ENCODE measurements around the gene POU2F2.
A peak's percentile ranks its signal among the peaks of the same experiment; 100 is the strongest.
"Not testable (repeated sequence)": the region's sequence is repeated elsewhere in the genome, so short reads cannot be mapped to it uniquely, and the experiment has no call there.

The POU2F2 gene

DNA sequence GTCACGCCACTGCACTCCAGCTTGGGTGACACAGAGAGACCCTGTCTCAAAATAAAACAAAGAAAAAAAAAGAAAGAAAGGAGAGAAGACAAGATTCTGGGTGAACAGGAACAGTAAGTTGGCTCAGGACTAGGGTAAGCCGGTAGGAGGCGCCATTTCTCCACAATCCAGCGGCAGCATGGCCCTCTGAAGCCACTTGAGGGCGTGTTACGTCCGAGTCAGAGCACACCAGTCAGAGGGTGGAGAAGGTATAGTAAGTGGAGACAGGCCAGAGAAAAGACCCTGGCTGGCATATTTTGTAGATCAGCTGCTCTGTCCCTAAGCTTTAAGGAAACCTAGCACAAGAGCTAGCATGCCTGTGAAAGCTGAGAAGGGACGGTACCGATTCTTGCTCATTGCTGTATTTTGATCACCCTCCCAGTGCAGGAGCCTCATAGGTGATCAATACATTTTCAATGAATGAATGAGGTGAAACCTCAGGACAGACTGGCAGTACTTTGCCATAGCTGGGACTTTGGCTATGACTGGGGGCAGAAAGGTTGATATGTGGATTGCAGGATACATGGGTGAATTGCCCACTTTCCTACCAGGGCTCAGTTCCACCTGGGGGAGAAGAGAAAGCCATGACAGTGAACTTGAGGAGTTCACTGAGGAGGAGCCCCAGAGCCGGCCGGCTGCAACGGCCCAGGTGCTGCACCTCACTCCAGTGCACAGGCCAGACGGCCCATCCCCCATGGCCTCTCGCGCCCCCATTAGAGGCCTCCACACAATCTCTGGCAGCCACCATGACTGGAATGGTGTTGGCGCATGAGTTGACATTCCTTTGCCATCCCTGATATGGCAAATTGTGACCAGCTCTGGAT is 23.5 kb downstream of the POU2F2 start:
- no peak overlapping the region for H3K4me3 Mint-ChIP-seq
- H3K27me3 Mint-ChIP-seq: no peaks in the 10 kb centered on the region
- H3K4me1 Mint-ChIP-seq (ENCODE audit: low read depth): peaks cover 69% of the 10 kb centered on the region
- no peaks in the 10 kb centered on the region for H3K9me3 Mint-ChIP-seq
- H3K36me3 Mint-ChIP-seq (ENCODE audit: low read depth): peaks cover 80% of the 10 kb centered on the region
- H3K27ac Mint-ChIP-seq: peak overlapping the region; percentile 52

GRCh38 chr19:42105368-42105767 is 26.9 kb downstream of the POU2F2 start:
- Mint-ChIP-seq H3K9me3 (no peaks in the 10 kb centered on the region), H3K27ac (peak overlapping the region; percentile 71), H3K36me3 (ENCODE audit: low read depth) (peaks cover 69% of the 10 kb centered on the region), H3K4me3 (peak overlapping the region; percentile 25), H3K27me3 (no peaks in the 10 kb centered on the region), H3K4me1 (ENCODE audit: low read depth) (peaks cover 38% of the 10 kb centered on the region)

GRCh38 chr19:42102877-42103276 is 29.4 kb downstream of the POU2F2 start:
- H3K4me1 Mint-ChIP-seq (ENCODE audit: low read depth): peaks cover 25% of the 10 kb centered on the region
- peak overlapping the region; percentile 29 for H3K27ac Mint-ChIP-seq
- no peaks in the 10 kb centered on the region for H3K9me3 Mint-ChIP-seq
- peaks cover 64% of the 10 kb centered on the region for H3K36me3 Mint-ChIP-seq (ENCODE audit: low read depth)
- no peak overlapping the region for H3K4me3 Mint-ChIP-seq
- H3K27me3 Mint-ChIP-seq: no peaks in the 10 kb centered on the region

DNA sequence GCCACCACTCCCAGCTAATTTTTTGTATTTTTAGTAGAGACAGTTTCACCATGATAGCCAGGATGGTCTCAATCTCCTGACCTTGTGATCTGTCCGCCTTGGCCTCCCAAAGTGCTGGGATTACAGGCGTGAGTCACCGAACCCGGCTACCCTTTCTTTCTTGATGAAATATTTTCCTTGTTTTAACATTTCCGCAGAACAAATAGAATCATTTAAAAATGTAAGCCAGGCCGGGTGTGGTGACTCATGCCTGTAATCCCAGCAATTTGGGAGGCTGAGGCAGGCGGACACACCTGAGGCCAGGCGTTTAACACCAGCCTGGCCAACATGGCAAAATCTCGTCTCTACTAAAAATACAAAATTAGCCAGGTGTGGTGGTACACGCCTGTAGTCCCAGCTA is 32.0 kb downstream of the POU2F2 start:
- not testable (repeated sequence) for H3K9me3 Mint-ChIP-seq; H3K27me3 Mint-ChIP-seq; H3K4me1 Mint-ChIP-seq (ENCODE audit: low read depth); H3K27ac Mint-ChIP-seq; H3K4me3 Mint-ChIP-seq
- peaks cover 58% of the 10 kb centered on the region for H3K36me3 Mint-ChIP-seq (ENCODE audit: low read depth)

DNA sequence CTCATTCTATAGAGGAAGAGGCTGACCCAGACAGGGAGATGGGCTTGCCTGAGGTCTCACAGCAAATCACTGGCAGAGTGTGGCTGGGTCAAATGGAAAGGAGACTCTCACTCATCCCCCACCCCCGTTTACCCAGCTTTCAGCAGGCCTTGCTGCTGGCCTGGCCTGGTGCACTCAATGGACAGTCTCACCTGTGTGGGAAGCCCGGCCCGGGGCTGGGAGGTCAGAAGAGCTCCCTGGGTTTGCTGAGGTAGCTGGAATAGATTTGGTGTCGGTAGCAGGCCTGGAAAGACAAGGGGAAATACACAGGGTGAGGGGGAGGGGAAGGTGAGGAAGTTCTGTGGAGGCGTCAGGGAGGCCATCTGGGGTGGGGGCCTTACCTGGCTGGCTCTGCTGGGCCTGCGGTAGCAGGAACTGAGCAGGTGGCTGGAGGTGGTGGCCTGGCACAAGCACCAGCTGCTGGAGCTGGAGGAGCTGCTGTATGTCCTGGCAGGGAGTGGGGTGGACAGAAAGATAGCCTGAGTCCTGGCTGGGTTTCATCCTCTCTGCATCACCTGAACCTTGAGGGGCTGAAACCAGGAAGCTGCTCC is 32.8 kb downstream of the POU2F2 start:
- Mint-ChIP-seq H3K36me3 (ENCODE audit: low read depth) (peaks cover 58% of the 10 kb centered on the region), H3K27ac (no peak overlapping the region), H3K9me3 (no peaks in the 10 kb centered on the region), H3K4me3 (no peak overlapping the region), H3K27me3 (no peaks in the 10 kb centered on the region), H3K4me1 (ENCODE audit: low read depth) (peaks cover 3% of the 10 kb centered on the region)

- no peak overlapping the region for H3K4me3 Mint-ChIP-seq
- no peak overlapping the region for H3K27ac Mint-ChIP-seq
- H3K9me3 Mint-ChIP-seq: no peaks in the 10 kb centered on the region
- peaks cover 3% of the 10 kb centered on the region for H3K4me1 Mint-ChIP-seq (ENCODE audit: low read depth)
- H3K36me3 Mint-ChIP-seq (ENCODE audit: low read depth): peaks cover 59% of the 10 kb centered on the region
- no peaks in the 10 kb centered on the region for H3K27me3 Mint-ChIP-seq
These were observed 33.5 kb downstream of the POU2F2 start for GRCh38 chr19:42098781-42099180.

DNA sequence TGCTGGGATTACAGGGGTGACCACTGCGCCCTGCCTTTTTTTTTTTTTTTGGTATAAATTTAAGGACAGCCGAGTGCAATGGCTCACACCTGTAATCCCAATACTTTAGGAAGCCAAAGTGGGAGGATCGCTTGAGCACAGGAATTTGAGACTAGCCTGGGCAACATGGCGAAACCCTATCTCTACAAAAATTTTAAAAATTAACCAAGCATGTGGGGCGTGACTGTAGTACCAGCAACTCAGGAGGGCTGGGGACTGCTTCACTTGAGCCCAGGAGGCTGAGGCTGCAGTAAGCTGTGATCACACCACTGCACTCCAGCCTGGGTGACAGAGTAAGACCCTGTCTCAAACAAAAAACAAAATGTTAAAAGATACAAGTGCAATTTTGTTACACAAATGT is 34.8 kb downstream of the POU2F2 start:
- Mint-ChIP-seq H3K36me3 (ENCODE audit: low read depth) (peaks cover 51% of the 10 kb centered on the region), H3K4me3 (no peak overlapping the region), H3K27ac (no peak overlapping the region), H3K9me3 (no peaks in the 10 kb centered on the region), H3K4me1 (ENCODE audit: low read depth) (peaks cover under 1% of the 10 kb centered on the region), H3K27me3 (no peaks in the 10 kb centered on the region)

- Mint-ChIP-seq H3K36me3 (ENCODE audit: low read depth) (peaks cover 52% of the 10 kb centered on the region), H3K4me1 (ENCODE audit: low read depth) (peaks cover 4% of the 10 kb centered on the region), H3K27ac (no peak overlapping the region), H3K4me3 (no peak overlapping the region), H3K9me3 (no peaks in the 10 kb centered on the region), H3K27me3 (no peaks in the 10 kb centered on the region)
These were observed 35.9 kb downstream of the POU2F2 start for GRCh38 chr19:42096255-42096837.

DNA sequence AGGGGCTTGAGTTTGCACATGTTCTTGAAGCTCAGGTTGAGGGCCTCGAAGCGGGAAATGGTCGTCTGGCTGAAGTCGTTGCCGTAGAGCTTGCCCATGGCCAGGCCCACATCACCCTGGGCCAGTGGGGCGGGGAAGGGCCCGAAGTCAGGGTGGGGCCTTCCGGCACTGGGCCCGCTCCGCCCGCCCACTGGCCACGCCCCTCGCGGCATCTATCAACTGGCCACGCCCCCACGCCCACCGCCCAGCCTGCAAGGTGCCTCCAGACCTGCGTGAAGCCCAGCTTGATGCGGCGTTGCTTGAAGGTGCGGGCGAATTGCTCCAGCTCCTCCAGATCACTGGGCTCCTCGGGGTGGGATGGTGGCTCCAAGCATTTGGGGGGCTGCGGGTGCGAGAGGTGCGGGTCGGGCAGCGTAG is 36.4 kb downstream of the POU2F2 start:
- no peak overlapping the region for H3K27ac Mint-ChIP-seq
- H3K4me3 Mint-ChIP-seq: no peak overlapping the region
- H3K27me3 Mint-ChIP-seq: no peaks in the 10 kb centered on the region
- peaks cover 9% of the 10 kb centered on the region for H3K4me1 Mint-ChIP-seq (ENCODE audit: low read depth)
- peaks cover 51% of the 10 kb centered on the region for H3K36me3 Mint-ChIP-seq (ENCODE audit: low read depth)
- no peaks in the 10 kb centered on the region for H3K9me3 Mint-ChIP-seq

- peaks cover 13% of the 10 kb centered on the region for H3K4me1 Mint-ChIP-seq (ENCODE audit: low read depth)
- H3K36me3 Mint-ChIP-seq (ENCODE audit: low read depth): peaks cover 55% of the 10 kb centered on the region
- no peaks in the 10 kb centered on the region for H3K9me3 Mint-ChIP-seq
- no peaks in the 10 kb centered on the region for H3K27me3 Mint-ChIP-seq
- H3K4me3 Mint-ChIP-seq: no peak overlapping the region
- H3K27ac Mint-ChIP-seq: no peak overlapping the region
These were observed 37.0 kb downstream of the POU2F2 start for GRCh38 chr19:42095142-42095813.

- Mint-ChIP-seq H3K36me3 (ENCODE audit: low read depth) (peaks cover 50% of the 10 kb centered on the region), H3K27me3 (no peaks in the 10 kb centered on the region)
These were observed 38.3 kb downstream of the POU2F2 start for GRCh38 chr19:42093926-42094325.

DNA sequence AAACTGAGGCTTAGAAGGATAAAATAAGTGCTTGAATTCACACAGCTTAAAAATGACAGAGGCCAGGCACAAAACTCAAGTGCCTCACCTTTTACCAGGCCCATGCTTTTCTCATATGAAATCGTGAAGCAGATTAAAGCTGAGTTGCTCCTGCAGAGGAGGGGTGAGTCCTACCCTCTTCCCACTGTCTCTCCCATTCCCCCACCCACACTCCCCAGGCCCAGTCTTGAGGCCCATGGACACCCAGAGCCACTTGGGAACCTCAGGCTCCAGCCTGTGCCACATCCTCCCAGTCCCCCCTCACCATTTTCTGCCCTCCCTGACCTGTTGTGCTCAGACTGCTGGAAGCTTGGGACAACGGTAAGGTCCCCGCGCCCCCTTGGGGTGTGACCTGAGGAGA is 38.7 kb downstream of the POU2F2 start:
- Mint-ChIP-seq H3K27me3 (no peaks in the 10 kb centered on the region), H3K4me1 (ENCODE audit: low read depth) (peaks cover 31% of the 10 kb centered on the region), H3K9me3 (no peaks in the 10 kb centered on the region), H3K4me3 (no peak overlapping the region), H3K36me3 (ENCODE audit: low read depth) (peaks cover 46% of the 10 kb centered on the region), H3K27ac (no peak overlapping the region)

More at GRCh38 chr19:42093926-42094325, 38.3 kb downstream of the POU2F2 start:
- H3K27ac Mint-ChIP-seq: no peak overlapping the region
- H3K4me1 Mint-ChIP-seq (ENCODE audit: low read depth): peaks cover 27% of the 10 kb centered on the region
- no peaks in the 10 kb centered on the region for H3K9me3 Mint-ChIP-seq
- no peak overlapping the region for H3K4me3 Mint-ChIP-seq

DNA sequence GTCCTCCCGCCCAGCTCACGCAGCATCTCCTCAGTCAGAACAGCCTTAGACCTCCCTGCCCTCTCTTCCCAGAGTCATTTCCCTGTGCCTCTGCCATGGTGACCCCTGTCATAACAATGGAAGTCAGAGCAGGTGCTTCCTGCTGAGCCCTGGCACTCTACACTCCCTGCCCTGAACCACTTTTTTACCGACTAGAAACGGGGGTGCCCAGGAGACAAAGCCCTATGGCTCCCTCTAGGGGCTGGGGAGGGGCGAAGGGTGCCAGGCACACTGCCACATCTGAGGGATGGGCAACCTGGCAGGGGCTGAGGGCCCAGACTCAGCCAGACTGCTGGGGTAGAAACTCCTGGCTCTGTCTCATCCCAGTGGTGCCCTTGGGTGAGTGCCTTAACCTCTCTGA is 39.9 kb downstream of the POU2F2 start:
- Mint-ChIP-seq H3K9me3 (no peaks in the 10 kb centered on the region), H3K4me3 (no peak overlapping the region), H3K27me3 (no peaks in the 10 kb centered on the region), H3K36me3 (ENCODE audit: low read depth) (peaks cover 43% of the 10 kb centered on the region), H3K4me1 (ENCODE audit: low read depth) (peaks cover 38% of the 10 kb centered on the region), H3K27ac (no peak overlapping the region)

DNA sequence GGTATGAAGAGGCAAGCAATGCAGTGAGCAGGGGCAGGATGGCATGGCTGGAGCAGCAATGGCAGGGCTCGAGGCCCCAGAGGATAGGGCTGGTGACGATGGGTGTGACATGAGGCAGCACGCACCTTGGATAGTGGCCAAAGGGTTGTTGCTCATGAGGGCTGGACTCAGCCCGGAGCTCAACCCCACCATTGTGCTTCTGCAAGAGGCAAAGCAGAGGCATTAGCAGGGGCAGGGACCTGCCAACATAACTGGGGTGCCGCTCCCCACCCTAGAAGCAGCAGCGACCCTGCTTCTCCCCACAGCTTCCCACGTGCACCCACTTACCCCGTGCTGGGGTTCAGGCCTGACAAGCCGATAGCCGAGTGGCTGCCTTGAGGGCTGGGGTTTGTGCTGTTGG is 40.5 kb downstream of the POU2F2 start:
- peaks cover 39% of the 10 kb centered on the region for H3K36me3 Mint-ChIP-seq (ENCODE audit: low read depth)
- H3K4me1 Mint-ChIP-seq (ENCODE audit: low read depth): peaks cover 38% of the 10 kb centered on the region
- no peak overlapping the region for H3K27ac Mint-ChIP-seq
- no peaks in the 10 kb centered on the region for H3K27me3 Mint-ChIP-seq
- no peak overlapping the region for H3K4me3 Mint-ChIP-seq
- no peaks in the 10 kb centered on the region for H3K9me3 Mint-ChIP-seq

DNA sequence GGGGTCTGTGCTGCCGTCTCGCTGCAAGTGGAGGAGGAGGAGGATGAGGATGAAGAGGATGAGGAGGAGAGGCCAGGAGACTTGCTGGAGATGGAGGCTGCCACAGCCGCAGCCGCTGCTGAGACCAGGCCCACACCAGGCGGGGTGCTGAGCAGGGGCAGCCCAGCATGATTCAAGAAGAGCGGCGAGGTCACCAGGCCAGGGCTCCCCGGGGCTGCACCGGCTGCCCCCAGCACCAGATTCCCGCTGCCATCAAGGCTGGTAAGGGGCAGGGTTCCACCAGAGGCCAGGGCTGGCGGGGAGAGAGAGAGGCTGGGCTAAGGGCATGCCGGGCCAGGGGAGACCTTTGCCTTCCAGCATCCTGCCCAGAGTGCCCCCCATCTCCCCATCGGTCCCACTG is 40.9 kb downstream of the POU2F2 start:
- H3K9me3 Mint-ChIP-seq: no peaks in the 10 kb centered on the region
- no peak overlapping the region for H3K4me3 Mint-ChIP-seq
- H3K36me3 Mint-ChIP-seq (ENCODE audit: low read depth): peaks cover 34% of the 10 kb centered on the region
- no peaks in the 10 kb centered on the region for H3K27me3 Mint-ChIP-seq
- H3K4me1 Mint-ChIP-seq (ENCODE audit: low read depth): peaks cover 38% of the 10 kb centered on the region
- H3K27ac Mint-ChIP-seq: no peak overlapping the region
